Activated effector memory CD4-positive, alpha-beta T cell treated with anti-CD3 and anti-CD28 coated beads, Interleukin-2, amount 50 U/mL, for 16 hours (primary cell): Measurements from ENCODE around the gene CLSTN2.

Source experiments
- DNase-seq: peaks from one replicate; pipeline ENCODE4 v3.0.0-alpha.2; 2020

The CLSTN2 gene

GRCh38 chr3:140436421-140436820, 501.4 kb downstream of the CLSTN2 start:
- DNase-seq: no peak

DNA sequence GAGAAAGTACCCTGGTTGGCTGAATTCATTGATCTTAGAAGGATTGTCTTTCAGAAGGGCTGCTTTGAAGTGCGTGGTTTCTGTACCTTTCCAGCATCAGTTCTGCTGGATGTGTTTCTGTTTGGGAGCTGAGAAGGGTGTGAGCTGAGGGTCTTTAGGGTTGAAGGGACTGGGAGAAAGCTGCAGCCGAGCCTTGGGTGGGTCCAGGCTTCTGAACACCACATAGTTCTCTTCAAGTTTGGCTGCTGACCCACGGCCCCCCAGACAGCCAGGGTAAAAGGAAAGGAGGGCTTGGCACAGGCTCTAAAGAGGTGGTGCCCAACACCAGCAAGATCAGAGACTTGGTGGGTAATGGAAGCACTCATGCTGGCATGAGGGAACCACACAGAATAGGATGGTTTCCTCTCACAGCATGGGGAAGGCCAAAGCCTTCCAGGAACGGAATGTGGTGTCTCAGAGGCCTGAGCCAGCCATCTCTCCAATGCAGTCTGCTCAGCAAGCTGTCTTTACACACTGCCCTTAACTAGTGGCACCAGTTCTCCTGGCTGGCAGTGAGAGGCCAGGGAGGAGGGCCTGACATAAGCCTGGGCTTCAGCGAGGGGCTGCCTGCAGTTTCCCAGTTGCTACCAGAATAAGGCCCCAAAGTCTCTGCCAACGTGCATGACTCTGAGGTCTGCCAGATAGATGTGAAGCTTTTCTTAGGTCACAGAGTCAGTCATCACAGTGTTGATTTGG, 503.9 kb downstream of the CLSTN2 start:
- DNase-seq: no peak

GRCh38 chr3:140439527-140439926, 504.5 kb downstream of the CLSTN2 start:
- no peak for DNase-seq

GRCh38 chr3:140440446-140440845, 505.5 kb downstream of the CLSTN2 start:
- no peak for DNase-seq

DNA sequence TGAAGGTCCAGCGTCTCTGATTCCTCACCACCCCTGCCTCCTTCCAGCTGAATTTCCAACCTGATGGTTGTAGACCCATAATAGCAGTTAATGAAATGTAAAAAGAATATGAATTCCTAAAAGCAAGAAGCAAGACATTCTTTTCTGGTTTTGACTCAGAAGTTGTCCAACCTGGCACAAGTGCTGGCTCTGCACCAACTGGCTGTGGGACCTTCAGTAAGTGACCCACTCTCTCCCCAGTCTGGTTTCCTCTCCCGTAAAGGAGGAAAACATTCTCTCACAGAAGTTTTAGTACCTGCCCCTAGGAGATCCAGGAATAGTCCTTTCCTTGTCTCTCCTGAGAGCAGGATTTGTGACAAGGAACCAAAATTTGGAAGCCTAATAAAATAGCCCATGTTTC, 506.0 kb downstream of the CLSTN2 start:
- no peak for DNase-seq

DNA sequence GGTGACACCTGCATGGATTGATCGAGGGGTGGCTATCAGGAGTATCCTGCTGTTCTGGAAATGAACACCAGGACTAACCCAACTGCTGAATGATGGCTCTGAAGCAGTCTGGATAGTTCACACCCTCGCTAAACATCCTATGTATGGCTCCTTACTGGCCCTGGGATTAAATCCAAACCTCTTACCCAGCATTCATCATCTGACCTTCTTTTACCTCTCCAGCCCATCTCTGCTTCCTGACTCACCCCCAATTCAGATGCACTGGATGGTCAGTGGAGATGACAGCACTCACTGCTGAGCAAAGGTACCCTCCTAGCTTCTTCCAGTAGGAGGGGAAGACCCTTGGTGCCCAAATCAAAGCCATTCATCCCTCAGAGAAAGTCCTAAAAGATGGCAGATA, 507.6 kb downstream of the CLSTN2 start:
- DNase-seq: no peak

DNA sequence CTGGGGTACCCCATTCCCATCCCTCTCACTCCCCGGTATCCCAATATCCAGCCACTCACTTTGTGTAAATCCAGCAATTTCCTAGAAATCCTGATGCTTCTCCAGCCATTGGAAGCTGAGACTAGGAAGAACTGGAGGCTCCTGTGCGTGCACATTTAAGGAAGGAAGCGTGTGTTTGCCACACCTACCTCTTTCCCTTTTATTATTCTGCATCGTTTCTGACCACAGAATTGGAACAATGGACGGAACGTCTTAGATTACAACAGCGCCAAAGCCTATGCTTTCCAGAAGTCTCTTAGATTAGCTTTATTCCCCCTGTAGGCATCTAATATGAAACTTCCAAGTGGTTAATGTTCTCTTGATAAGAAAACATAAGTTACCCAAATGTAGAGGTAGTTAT, 508.1 kb downstream of the CLSTN2 start:
- DNase-seq: no peak

DNA sequence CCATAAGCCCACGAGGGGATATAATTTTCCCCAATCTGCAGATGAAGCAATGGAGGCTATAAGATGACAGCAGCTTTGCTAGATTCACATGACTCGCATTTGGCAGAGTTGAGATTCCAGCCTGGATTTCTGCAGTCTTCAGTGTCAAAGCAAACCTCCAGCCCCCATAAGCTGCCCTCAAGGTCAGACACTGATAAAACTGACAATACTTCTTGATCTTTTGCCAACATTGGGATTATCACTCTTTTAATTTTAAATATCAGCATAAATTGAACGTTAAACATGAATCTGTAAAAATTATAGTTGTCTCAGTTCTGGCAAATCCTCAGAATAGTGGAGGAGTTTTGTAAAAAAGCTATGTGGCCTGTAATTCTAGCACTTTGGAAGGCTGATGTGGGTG, 508.8 kb downstream of the CLSTN2 start:
- no peak for DNase-seq

DNA sequence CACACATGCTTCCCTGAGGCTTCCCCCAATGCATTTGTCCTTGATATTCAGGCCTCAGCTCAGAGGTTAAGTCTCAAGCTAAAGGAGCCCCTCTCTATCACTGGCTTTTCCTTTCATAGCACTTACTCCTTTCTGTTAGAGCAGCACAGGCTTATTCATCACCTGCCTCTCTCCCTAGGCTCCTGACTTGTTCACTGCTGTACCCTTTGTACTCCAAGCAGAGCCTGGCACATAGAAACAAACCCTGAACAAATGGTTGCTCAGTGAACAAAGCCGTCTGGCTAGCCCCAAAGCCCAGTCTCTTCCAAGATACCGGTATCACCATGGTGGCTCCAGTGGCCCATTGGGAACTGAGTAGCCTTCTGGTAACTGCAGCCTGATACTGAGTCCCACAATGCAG, 511.7 kb downstream of the CLSTN2 start:
- DNase-seq: no peak

- no peak for DNase-seq
Measured at GRCh38 chr3:140447136-140447535, 512.2 kb downstream of the CLSTN2 start.

DNA sequence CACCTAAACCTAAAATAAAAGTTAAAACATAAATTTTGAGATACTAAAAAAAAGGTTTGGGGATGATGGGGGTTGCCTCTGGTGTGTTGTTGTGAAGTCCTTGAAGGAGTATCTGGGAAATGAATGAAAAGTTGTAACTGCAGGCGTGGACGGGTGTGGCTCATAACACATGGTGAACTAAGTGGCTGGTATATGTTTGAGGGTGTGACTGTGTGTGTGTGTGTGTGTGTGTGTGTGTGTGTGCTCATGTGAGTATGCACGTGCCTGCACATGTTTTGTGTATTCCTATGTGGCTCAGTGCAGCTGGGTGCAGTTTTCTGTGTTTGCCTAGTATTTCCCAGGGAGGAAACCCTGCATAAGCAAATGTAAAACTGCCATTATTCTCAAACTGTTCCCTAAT, 513.0 kb downstream of the CLSTN2 start:
- DNase-seq: no peak

DNA sequence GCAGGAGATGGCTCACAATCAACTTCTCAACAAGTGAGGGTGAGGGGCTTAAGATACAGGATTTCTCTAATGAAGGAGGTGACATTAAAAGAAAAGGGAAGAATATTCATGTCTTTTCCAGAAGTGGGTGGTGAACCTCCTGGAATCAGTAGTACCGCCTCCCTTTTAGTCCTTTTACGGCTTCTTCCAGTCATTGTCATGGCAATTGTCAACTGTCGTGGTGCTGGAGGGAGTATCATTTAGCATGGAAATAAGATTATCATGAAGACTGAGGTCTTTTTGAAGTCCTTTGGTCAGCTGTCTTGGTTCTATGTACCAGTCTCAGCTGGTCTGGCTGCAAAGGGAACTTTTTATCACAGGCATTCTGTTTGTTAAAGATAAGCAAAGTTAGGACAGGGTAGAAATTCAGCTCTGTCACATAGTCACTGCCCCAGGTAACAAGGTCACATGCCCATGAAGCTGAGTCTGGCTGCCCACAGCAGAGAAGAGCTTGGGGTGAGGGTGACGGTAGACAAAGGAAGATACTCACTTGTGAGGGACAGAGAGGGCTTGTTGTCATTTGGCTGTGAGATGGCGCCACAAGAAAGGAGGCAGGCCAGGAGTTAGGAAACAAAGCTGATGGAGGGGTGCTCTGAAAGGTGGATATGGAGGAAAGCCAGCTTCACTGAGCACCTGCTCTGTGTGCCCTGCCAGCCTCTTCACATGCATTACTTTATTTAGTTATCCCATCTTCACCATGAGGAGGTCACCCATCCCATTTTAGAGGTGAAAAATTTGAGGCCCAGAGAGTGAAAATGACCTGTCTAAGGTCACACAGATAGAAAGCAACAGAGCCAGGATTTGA, 514.6 kb downstream of the CLSTN2 start:
- no peak for DNase-seq

DNA sequence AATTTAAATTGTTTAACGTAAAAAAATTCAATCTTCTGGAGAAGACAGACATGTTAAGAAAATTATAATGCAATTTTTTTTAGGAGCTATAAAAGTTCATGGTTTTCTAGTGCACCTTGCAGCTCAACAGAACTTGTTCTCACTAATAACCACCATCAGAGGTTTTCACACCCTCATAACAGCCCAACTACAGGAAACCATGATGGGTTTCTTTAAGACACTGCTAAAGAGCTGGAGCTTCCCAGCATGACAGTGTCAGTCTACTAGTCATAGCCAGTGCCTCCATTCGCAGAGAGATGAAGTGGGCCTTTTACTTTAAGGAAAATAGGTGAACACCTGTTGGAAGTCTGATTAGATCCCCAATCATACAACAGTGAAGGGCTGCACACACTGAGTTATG, 518.8 kb downstream of the CLSTN2 start:
- DNase-seq: no peak

GRCh38 chr3:140455521-140456214, 520.7 kb downstream of the CLSTN2 start:
- no peak for DNase-seq

GRCh38 chr3:140456974-140457373, 522.0 kb downstream of the CLSTN2 start:
- DNase-seq: no peak

GRCh38 chr3:140459462-140459861, 524.5 kb downstream of the CLSTN2 start:
- no peak for DNase-seq

- DNase-seq: no peak
Measured at GRCh38 chr3:140461250-140461649, 526.3 kb downstream of the CLSTN2 start.

DNA sequence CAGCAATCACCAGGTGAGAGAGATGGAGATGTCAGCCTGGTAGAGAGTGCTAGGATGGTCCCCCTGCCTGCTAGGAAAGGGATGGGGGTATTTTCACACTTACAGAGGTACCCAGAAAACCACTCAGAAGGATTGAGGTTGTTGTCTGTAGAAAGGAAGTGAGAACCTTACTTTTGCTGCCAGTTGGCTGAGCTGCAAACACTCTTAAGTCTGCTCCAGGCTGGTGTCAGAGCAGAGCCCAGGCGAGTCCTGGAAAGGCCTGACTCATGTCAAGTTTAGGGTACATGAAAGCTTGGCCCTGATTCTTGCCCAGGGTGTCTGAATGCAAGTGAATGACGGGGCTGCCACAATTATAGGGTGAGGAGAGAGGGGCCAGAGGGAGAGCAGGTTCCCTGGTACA, 528.4 kb downstream of the CLSTN2 start:
- DNase-seq: no peak

DNA sequence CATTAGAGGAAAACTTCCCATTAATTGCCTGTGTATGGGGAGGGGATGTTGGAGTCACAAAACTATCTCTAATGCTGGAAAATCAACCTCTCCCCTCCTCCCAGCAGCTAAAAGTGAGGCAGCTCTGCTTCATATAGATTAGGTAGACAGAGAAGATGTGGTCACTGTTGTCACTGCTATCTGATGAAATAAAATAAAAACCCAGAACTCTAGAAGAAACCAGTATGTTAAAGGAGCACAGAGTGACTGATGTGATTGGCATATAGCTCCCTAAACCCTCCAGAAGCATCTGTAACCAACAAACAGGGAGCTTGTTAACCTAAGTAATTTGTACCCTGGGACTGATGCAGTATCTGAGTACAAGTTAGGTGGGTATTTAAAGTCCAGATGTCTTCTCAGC, 531.0 kb downstream of the CLSTN2 start:
- DNase-seq: no peak

DNA sequence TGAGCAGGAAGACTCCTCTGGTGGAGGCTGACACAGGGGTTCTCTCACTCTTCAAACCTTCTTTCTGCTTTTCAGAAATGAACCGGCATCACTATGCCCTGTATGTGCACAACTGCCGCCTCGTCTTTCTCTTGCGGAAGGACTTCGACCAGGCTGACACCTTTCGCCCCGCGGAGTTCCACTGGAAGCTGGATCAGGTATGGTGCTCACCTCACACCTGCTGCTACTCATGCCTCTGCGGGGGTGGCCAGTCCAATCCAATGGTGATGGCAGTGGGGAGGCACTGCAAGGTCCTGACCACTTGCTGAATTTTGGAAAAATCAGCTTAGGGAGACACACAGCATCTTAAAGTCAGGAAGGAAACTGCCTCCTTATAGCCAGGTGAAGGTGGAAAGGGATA, 531.5 kb downstream of the CLSTN2 start:
- no peak for DNase-seq

GRCh38 chr3:140467104-140467577, 532.2 kb downstream of the CLSTN2 start:
- no peak for DNase-seq

DNA sequence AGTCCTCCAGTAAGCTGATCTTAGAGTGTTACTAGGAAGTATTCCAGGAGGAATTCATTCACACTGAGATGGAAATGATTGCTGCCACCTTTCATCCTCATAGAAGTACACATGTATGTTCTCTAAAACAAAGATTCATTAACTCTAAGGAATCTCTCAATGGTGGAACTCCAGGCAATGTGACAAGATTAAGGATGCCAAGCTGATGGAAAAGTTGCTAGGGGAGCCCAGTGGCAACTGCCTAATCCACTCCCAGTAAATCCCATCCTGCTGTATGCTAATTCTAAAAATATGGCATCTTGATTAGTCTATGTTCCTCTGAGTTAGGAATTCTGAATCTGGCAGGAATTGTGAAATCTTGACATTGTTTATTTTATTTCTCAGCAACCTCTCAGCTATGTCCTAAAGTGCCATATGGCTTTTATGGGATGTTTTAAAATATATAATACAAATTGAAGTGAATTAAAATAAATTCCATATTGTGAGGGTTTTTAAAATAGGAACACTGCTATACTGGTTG, 532.9 kb downstream of the CLSTN2 start:
- no peak for DNase-seq

DNA sequence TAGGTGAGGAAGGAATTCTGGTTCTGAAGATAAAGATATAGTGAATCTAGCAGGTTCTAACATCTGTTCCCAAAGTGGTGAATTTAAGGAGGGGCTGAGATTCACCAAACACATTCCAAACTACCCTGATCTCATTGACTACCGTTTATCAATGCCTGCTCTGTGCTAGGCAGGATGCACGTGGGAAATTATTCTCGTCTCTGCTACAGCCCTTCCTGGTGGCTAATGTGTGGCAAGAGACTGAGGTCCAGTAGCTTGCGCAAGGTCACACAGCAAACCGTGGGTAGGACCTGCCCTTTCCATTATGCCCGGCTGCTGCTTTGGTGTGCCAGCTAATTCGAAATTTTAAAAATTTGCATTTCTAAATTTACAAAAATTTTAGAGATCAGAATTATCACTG, 533.4 kb downstream of the CLSTN2 start:
- no peak for DNase-seq
